NCI-H524 treated with DMSO at 0.1 percent for 48 hours (cell line): ENCODE measurements around the gene RNF145.
"Not testable (repeated sequence)": the region's sequence is repeated elsewhere in the genome, so short reads cannot be mapped to it uniquely, and the experiment has no call there.

Source experiments
- DNase-seq: peaks from one replicate; lab custom pipeline; 2025; lab: John Stamatoyannopoulos, UW

The RNF145 gene

DNA sequence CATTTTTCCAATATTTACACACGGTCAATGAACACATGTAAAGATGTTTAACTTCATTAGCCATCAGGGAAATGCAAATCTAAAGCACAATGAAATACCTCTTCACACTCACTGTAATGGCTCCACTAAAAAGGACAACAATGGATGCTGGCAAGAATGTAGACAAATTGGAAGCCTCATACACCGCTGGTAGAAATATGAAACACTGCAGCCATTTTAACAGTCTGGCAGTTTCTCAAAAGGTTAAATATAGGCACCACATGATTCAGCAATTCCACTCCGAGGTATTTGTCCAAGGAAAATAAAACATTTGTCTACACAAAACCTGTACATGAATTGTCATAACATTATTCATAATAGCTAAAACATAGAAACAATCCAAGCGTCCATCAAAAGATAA is 20.0 kb downstream of the RNF145 start:
- no peak for DNase-seq

DNA sequence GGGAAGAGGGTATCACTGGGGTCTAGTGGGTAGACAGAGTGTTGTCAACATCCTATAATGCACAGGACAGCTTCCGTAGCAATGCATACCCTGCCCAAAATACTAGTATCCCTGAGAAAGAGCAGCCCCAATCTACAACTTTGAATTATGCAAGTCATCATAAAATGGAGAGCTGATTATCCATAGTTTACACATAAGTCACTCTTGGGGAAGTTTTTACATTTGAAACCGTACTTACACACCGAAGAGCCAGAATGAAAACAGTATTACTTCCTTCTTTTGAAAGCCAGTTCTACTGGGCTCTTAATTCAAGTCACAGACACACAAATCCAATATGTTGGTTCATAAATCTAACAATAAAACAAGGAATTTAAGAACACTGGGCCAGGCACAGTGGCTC is 21.6 kb downstream of the RNF145 start:
- no peak for DNase-seq

DNA sequence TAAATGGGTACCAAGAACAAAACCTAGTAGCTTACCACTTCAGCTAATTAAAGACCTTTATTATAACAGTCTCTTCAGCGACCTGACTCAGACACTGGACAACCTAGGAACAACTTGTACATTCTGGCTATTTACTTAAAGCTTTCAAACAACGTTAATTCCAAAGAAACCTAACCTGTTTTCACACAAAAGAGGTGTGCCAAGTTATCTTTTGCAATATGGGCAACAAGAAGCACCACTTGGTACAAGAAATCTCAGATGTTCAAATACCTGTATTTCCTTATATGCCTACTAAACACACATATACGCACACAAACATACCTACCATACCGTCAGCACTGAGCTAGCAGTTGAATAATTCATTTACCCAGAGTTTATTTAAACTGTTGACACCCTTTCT is 23.0 kb downstream of the RNF145 start:
- DNase-seq: no peak

DNA sequence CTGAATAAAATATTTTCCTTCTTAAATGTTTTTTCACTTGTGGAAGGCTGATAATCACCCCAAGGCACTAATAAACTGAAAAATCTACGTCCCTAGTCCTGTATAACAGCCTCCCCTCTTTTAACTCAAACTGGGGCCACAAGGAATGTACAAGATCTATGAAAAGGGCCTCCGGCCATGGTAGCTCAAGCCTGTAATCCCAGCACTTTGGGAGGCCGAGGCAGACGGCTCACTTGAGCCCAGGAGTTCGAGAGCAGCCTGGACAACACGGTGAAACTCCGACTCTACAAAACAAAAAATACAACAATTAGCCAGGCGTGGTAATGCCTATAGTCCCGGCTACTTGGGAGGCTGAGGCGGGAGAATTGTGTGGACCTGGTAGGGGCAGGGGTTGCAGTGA is 23.6 kb downstream of the RNF145 start:
- no peak for DNase-seq

DNA sequence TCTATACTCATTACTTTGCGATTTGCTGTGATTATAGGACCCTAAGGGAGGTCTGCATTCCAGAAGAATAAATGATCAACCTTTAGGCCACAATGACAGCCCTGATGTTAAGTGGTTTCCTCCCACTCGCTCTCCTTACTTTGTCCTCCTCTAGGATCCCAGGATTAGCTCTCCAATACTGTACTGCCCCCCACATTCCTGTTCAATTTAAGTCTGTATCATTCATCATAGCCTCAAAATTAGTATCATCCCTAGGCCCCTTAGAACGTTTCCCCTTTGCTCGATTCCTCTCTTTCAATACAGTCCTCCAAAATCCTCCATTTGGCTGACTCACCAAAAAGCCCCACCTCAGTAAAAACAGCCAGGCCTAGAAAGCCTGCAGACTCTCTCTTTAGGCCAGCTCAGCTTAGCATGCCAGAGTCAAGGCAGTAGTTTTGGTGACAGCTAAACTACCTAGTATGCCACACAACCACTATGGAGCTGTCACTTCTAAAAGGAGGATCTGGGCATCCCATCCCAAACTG is 24.4 kb downstream of the RNF145 start:
- DNase-seq: no peak

DNA sequence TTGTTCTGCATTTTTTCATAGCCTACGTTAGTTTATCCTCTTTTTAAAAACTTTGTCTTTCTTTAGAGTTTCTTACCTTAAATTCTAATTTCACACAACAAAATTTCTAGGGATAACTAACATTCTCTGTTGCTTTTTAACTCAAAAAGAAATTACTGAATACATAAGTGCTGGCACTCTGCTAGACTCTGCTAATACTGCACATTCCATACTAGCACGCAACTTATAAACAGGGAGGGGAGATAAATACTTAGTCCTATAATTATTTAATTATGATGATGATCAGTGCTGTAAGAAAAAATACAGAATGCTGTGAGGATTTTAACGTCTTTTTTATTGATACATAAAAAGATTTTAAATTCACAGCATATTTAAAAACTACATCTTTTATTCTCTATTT is 25.1 kb downstream of the RNF145 start:
- no peak for DNase-seq

DNA sequence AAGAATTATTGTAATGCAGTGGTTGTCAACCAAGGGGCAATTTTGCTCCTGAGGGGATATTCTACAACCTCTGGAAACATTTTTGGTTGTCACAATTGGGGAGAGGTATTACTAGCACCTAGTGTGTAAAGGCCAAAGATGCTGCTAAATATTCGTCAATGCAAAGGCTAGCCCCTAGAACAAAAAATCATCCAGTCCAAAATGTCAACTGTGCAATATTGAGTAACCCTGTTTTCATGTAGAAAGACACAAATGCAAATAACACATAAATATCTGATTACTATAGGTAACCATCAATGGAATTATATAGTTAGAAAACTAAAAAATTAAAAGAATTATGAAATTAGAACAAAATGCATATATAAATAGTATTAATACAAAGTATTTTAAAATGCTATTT is 26.1 kb downstream of the RNF145 start:
- DNase-seq: no peak

DNA sequence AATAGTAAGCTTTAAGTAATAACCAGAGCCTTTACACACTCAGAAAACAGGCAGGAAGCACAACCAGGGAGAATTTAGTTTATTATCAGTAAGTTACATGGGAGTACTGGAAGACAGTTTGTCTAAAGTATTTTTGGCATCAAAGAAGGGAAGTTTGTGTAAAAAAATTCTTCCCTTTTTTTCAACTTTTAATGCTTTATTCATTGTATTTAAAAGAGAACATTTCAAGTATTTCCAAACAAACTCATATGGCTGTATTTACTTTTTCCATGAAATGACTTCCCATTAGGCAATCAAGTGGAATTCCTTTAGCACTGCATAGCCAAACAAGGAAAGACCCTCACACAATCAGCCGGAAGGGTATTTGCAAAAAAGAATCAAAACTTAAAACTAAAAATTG is 26.7 kb downstream of the RNF145 start:
- DNase-seq: no peak

DNA sequence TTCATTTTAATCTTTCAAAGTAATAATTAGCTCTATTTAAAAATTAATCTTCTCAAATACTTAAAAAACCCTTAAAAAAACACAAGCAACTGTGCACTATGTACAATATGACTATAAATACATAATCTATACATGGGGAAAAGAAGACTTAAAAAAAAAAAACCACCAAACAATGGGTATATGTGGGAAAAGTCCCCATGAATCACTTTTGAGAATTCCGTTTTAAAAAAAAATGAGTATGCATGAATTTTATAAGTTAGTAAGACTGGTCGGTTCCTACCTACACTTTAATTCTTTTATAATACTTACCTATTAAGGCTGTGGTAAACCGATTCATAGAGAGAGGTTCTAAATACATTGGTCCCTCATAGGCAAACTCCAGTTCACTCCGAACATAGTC is 27.7 kb downstream of the RNF145 start:
- no peak for DNase-seq

DNA sequence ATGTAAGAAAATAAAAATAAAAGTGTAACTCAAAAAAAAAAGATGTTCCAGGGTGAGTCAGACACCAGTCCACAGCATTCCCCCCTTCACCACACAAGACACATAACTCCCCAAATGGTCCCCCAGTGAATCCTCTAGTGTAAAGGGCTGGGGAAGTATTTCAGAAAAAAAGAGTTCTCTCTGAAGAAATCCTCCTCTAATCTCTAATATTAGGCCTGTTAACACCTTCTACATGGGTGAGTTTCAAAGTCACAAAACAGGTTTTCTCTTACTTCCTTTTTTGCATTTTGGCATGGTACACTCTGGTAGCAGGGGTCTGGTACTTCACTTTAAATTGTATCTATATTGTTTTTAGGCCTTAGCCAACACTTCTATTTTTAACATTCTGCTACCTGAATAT is 28.2 kb downstream of the RNF145 start:
- no peak for DNase-seq

DNA sequence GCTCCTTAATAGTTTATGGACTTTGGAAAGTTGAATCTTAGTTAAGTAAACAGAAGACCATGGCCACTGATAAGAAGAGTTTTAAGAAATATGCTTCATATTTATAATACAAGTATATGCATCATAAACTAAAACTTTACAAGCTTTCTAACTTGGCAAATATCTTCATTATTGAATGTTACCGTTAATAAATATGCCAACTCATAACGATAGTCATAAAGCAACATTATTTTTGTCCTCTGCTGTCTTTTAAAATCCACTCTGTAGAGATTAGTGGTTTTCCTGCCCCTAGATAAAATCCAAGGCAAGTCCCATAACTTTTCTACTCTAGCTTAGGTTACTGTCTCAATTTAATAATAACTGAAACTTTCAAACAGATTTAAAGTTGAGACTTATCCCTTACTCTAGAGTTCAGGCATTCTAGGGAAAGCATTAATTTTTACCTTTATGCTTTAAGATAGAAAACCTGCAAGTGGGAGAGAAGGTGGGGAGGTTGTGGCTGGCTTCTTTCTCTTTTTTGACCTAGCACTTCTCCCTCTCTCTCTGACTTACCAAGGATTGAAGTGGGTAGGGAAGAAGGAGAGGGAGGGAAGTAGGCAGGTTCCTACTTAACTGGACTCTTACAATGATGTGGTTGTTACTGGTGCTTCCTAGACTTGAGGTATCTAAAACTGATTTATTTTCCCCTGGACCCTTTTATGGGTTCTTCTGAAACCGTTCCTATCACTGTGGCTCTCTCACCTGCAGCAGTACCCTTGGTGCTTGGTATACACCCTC is 29.6 kb downstream of the RNF145 start:
- no peak for DNase-seq

DNA sequence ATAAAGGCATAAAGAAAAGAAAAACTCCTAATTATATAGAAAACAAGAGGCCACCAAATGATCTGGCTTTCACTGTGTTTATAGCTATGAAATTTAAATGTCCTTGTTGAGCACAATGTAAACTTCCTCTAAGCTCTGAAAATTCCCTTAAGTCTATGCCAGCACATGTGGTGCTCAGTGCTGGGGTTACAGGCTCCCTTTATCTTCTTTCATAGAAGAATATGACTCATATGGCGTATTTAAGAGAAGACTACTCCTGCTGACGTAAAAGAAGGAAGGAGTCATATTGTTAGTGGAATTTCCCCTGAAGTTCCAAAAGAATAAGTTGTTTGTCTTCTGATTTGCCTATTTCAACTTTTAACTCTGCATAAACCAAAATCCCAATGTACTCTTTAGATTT is 30.4 kb downstream of the RNF145 start:
- DNase-seq: no peak

DNA sequence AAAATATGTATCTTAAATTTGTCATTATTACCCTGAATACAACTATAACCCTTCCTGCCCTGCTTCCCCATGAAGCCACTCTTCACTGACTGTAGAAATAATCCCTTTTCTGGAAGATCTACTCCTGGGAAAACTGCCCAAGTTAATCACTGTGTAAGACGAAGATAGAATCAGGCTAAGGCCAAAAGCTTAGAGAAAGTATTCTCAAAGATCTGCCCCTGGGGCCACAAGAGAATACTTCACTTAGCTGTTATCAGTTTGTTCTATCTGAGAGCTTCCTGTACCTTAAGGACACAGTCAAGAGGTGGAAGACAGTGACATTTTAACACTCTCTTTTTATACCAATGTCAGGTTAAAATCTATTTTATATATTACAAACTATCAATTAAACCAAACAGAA is 33.8 kb downstream of the RNF145 start:
- DNase-seq: no peak

DNA sequence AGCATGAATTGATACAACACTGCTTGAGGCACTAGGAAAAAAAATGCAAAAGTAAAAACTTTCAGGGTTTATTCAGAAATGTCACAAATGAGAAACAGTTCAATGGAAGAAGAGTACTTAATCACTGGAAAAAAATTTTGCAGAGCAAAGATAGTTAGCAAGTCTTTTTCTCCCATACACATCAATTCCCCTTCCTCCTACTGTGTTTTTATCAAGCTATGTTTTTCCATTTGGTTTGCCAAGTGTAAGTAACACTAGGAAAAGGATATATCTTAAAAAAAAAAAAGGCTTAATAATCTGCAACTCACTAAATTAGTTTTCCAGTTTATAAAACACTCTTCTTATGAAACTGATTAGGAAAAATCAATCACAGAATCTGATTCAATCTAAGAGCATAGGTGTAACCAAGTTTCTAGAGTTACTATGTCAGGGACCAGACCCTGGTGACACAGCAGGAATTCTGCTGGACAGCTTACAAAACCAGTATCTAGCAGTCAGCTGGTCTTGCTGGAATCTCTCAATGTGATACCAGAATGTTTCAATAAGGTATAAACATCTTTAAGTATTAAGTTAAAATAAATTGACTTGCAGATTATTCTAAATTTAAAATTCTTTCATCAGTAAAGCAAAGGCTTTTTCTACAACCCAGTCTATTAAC is 34.7 kb downstream of the RNF145 start:
- no peak for DNase-seq

DNA sequence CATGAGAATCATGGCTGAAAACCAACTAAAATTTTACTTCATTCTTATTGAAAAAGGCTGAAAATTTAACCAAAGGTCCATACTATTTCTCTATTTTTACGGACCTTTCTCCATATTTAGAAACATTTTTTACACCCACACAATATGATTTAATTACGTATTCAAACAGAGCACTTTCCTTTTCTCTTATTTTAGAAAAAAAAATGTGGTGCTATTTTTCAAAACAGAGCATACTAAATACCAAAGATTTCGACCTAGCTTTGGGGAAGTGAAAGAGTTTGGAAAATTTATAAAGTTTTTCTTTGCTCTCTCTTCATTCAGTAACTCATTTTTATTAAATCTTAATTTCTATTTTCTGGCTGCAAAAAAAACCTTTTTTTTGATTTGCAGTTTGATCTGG is 38.1 kb downstream of the RNF145 start:
- no peak for DNase-seq

DNA sequence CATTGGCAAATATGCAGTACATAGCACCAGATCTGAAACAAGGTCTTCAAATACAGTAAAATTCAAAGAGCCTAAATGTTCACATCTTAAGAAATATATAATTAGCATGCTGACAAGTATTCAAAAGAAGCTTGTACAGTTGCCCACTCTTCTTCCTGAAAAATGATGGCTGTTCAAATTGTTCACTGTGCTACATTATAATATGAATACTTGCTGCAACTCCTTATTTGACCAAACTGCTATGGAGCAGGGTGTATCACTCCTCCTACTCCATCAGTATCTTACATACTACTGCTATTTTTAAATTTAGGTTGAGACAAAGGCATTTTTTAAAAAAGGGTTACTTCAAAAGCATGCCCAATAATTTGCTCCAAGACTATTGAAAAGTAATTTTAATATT is 39.3 kb downstream of the RNF145 start:
- no peak for DNase-seq

DNA sequence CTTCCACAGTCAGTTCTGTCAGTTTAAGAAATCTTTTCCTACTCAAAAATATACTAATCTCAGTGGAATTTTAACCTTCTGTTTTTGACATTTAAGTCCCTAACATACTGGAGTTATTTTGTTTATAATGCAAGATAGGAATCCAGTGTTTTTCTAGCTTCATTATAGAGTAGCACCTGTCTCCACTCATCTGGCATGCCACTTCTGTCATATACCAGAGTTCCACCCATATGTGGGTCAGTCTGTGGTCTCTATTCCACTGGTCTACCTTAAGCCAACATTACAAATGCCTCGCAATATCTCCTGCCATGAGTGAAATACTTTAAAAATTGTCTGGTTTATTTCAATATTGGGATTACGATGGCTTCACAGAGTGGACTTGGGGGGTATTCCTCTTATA is 42.9 kb downstream of the RNF145 start:
- DNase-seq: no peak

DNA sequence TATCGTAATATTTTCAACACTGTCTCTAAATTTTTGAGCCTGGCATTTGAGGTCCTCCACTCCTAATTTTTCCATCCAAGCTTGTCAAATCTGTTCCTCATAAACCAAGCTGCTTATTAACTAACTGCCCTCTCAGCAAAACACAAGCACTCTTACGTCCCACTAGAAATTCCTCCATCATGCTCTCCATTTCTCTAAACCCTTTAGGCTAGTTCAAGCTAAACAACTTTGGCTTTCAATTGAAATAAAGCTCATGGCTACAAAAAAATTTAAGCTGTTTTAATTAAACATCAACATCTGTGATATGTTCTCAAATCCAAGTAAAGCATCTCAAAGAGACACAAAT is 45.7 kb downstream of the RNF145 start:
- DNase-seq: no peak

DNA sequence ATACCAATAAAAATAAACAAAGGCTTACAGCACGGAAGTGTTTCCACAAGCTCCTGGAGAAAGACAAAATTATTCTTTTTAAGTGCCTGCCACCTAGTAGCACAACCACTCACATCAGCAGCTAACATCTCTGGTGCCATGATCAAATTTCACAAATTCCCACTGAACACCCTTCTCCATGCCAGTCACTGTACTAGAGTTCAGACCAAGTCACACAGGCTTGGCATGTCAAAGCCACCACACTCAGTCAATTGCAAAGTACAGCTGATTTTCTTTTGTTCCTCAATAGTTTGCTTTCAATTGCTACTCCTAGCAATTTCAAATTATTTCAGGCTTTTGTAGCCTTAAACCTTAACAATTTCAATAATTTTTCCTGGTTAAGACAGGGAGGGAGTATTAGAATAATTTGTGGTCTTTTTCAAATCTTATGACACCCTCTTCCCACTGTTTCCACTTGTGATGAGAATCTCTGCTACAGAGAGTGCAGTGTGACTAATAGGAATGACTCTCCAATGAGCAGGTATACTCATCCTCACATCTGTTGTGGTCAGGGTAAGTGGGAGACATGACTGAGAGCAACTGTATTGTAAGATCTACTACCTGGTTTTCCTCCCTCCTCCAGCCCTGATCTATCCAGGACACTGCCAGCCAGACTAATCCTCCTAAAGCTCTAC is 46.2 kb downstream of the RNF145 start:
- no peak for DNase-seq

DNA sequence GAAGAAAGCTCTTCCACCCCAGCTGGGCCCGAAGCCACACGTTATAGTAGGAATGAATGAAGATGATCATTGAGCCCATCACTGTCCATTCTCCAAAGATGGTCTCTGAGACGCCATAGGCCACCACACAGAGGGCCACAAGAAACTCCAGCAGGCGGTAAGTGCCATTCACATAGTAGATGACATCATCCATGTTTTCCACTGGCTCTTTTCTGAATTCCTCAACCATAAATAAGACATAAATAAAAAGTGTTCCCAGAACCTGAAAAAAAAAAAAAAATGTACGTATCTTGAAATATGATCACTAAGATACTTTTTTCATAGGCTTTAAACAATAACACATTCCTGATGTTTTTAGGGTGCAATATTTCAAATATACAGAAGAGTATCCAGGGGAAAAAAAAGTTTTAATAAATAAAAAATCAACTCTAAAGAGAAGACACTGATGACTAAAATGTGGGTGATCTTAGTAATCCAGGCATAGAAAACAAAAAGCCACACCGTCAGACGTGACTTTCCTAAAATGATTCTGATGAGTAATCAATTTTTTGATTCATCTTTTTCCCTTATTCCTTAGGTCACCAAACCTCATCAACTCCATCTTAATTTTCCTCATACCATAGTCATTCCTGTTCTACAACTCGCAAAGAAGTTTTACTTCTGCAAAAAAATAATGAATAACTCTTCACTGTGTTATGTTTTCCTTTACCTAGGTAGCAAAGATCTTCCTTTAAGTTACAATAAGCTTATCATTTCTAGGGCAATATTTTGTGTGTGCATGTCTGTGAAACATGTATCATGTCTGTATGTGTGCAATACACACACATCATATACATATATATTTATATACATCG is 47.8 kb downstream of the RNF145 start:
- DNase-seq: no peak

DNA sequence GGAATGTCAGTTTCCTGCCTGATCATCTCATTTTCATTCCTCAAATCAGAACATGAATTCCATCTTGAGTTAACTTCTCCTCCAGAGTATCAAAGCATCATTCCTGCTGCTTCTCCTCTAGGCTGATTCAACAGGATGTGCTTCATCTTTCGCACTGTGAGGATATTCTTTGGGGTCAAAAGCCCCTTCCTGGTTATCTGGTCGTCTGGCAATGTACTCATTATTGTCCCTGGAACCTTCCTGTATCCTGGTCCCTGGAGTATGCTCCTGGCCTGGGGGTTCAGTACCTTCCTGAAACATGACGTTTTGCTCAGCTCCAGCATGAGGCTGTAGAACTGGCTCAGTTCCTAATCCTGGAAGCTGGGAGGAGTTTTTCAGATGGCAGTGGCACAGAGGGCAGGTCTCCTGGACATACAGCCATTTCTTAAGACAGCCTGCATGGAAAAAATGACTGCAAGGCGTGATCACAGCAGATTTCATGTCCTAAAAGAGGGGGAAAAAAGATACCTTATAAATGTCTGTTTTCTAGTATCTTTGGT is 50.7 kb downstream of the RNF145 start:
- DNase-seq: not testable (repeated sequence)

DNA sequence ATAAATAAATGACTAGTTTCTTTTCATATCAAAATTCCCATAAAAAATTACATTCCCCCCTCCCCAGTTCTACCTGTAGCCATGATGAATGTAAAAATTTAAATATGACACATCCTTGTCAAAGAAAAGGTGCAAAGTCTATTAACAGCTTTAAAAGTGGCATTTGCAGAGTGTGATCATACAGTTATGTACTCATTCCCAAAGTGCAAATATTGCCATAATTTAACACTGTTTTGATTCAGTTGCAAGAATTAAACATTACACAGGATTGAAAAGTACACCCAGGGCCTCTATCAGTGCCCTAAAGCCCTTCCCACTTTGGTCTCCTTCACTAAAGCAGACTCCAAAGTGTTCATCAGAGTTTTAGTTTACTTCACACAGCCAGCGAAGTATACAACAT is 51.8 kb downstream of the RNF145 start:
- no peak for DNase-seq
